Fibroblast of villous mesenchyme (primary cell): ENCODE measurements around the gene CPXM1. TPM values are rescaled to one million over a fixed set of nuclear protein-coding genes. Genes with fewer than 3 reads are reported as not detected.

Experiments
- DNase-seq: peaks from one replicate; pipeline ENCODE4 v3.0.0-alpha.2; 2010; ENCODE audit warnings: low read depth
- H3K4me3 ChIP-seq: 2 replicates; pipeline ENCODE4 v1.5.1; 2011; ENCODE audit warnings: low read depth, mild to moderate bottlenecking, low read length
- CTCF ChIP-seq: IDR thresholded peaks from 2 replicates; pipeline ENCODE4 v1.5.1; 2012; ENCODE audit warnings: low read depth, mild to moderate bottlenecking, low read length; ENCODE audit not compliant: insufficient read depth
- total RNA-seq: library from RNA; depleted of rRNA; stranded (reverse); fragments of >200 nt; gene quantifications from 2 replicates; pipeline ENCODE4 v1.2.3, GENCODE V29; 2012

The CPXM1 gene
- total RNA-seq, 1 donor: 10.8 TPM

GRCh38 chr20:2807019-2807418 lies 6.6 kb upstream of the CPXM1 start:
- no peak for TF ChIP-seq CTCF
- DNase-seq: no peak
- no peak overlapping the region for H3K4me3 ChIP-seq

GRCh38 chr20:2806351-2806701 lies 5.9 kb upstream of the CPXM1 start:
- H3K4me3 ChIP-seq: no peak overlapping the region
- TF ChIP-seq CTCF: no peak
- DNase-seq: no peak

GRCh38 chr20:2805689-2806350 lies 5.4 kb upstream of the CPXM1 start:
- DNase-seq: no peak
- no peak for TF ChIP-seq CTCF
- H3K4me3 ChIP-seq: no peak overlapping the region

GRCh38 chr20:2804852-2805688 lies 4.6 kb upstream of the CPXM1 start:
- no peak for DNase-seq

DNA sequence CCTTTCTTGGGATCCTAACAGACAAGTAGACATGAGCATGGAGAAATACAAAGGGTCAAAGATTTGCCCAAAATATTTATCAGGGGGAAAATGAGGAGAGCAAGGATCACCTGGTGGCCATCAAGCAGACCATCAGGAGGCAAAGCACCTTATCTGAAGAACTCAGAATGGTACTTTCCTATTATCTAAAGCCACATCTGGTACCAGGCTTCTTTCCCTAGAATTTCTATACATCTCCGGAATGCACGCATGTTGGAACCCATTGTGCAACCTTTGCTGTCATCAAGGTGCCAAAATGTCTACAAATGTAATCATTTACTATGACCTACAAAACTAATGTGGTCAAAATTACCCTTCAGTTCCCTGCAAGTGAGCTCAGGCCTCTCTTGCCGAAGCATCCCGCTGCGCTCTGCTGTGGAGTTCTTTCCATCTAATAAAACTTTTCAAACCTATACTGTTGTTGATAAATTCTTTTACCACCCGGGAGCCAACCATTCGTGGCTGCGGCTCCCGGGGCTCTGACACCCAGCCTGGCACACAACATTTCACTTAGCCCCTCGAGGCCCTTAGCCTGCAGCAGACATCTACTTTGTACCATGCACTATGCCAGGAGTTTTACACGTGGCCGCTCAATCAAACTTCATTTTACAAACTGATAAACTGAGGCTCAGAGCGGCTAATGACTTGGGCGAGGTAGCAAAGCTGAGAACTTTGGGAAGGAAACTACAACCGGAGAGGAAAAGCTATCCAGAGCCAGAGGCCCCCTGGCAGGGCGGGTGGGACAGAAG lies 3.8 kb upstream of the CPXM1 start:
- no peak for TF ChIP-seq CTCF
- H3K4me3 ChIP-seq: no peak overlapping the region
- no peak for DNase-seq

More at GRCh38 chr20:2804852-2805688, 4.6 kb upstream of the CPXM1 start:
- H3K4me3 ChIP-seq: no peak overlapping the region
- no peak for TF ChIP-seq CTCF

GRCh38 chr20:2801286-2801728 lies 880 bp upstream of the CPXM1 start:
- no peak for DNase-seq
- no peak for TF ChIP-seq CTCF
- H3K4me3 ChIP-seq: no peak overlapping the region
